Measurements from ENCODE around the gene OCA2.
"Not testable (repeated sequence)": the region's sequence is repeated elsewhere in the genome, so short reads cannot be mapped to it uniquely, and the experiment has no call there.

Gene OCA2

DNA sequence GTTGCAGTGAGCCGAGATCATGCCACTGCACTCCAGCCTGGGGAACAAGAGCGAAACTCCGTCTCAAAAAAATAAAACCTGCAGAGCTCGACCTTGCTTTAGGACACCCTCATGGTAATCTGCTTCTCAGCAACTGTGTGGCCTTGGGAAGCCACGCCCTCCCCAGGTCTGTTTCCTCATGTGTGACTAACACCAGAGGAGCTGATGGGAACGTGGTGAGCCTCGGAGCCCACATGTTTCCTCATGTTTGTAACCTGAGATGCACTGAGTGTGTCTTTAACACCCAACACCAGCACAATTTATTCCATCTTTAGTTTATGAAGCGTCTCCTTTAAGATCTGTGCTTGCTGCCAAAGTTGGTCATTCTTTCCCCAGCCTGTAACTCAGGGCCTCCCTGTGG is 142.8 kb downstream of the OCA2 start:
- no peak overlapping the region for H3K27ac ChIP-seq (ENCODE audit: insufficient read depth, low read length, poor library complexity, severe bottlenecking)
- no peaks in the 10 kb centered on the region for H3K27me3 ChIP-seq (replicated peaks; ENCODE audit: control insufficient read depth, insufficient read depth, low read length, poor library complexity, severe bottlenecking)
- no peak for DNase-seq
- no peak overlapping the region for H3K4me3 ChIP-seq (ENCODE audit: insufficient read depth, low read depth, low read length, poor library complexity, severe bottlenecking)
- H3K9me3 ChIP-seq (ENCODE audit: control insufficient read depth, low read length), result no peaks in the 10 kb centered on the region
- no peaks in the 10 kb centered on the region for H3K36me3 ChIP-seq (ENCODE audit: control insufficient read depth, insufficient read depth, low read length)
- no peaks in the 10 kb centered on the region for H3K4me1 ChIP-seq (ENCODE audit: control insufficient read depth, insufficient read depth, low read length, poor library complexity, severe bottlenecking)

DNA sequence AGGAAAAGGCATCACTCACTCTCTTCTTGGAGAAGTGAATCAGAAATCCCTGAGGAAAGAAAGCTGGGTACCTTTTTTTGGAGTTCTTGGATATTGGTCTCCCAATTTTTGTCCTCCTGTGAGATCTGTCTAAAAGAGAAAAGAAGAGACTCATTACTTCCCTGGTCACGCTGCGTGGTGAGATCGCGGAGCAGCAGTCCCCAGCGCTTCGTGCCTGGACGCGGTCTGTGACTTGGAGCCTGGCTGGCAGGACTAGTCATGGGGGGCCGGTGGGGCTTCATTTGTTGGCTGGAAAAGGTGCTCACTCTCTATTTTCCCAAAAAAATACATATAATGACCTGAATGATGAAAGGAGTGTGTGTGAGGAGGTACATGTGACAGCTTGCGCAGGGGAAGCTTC is 144.0 kb downstream of the OCA2 start:
- Histone ChIP-seq H3K4me3 (ENCODE audit: insufficient read depth, low read depth, low read length, poor library complexity, severe bottlenecking) (no peak overlapping the region), H3K27ac (ENCODE audit: insufficient read depth, low read length, poor library complexity, severe bottlenecking) (no peak overlapping the region), H3K36me3 (ENCODE audit: control insufficient read depth, insufficient read depth, low read length) (no peaks in the 10 kb centered on the region), H3K4me1 (ENCODE audit: control insufficient read depth, insufficient read depth, low read length, poor library complexity, severe bottlenecking) (no peaks in the 10 kb centered on the region), H3K27me3 (replicated peaks; ENCODE audit: control insufficient read depth, insufficient read depth, low read length, poor library complexity, severe bottlenecking) (no peaks in the 10 kb centered on the region), H3K9me3 (ENCODE audit: control insufficient read depth, low read length) (no peaks in the 10 kb centered on the region)
- no peak for DNase-seq

DNA sequence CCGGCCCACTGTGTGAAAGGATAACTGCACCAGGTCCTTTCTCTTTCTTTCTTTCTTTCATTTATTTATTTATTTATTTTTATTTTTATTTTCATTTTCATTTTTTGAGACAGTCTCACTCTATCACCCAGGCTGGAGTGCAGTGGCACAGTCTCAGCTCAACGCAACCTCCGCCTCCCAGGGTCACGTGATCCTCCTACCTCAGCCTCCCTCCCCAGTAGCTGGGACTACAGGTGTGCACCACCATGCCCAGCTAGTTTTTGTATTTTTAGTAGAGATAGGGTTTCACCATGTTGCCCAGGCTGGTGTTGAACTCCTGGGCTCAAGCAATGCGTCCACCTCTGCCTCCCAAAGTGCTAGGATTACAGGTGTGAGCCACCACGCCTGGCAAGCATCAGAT is 146.5 kb downstream of the OCA2 start:
- not testable (repeated sequence) for DNase-seq; H3K9me3 ChIP-seq (ENCODE audit: control insufficient read depth, low read length); H3K4me3 ChIP-seq (ENCODE audit: insufficient read depth, low read depth, low read length, poor library complexity, severe bottlenecking); H3K36me3 ChIP-seq (ENCODE audit: control insufficient read depth, insufficient read depth, low read length); H3K27me3 ChIP-seq (replicated peaks; ENCODE audit: control insufficient read depth, insufficient read depth, low read length, poor library complexity, severe bottlenecking); H3K4me1 ChIP-seq (ENCODE audit: control insufficient read depth, insufficient read depth, low read length, poor library complexity, severe bottlenecking); H3K27ac ChIP-seq (ENCODE audit: insufficient read depth, low read length, poor library complexity, severe bottlenecking)

GRCh38 chr15:27951191-27951890 is 147.8 kb downstream of the OCA2 start:
- H3K27me3 ChIP-seq (replicated peaks; ENCODE audit: control insufficient read depth, insufficient read depth, low read length, poor library complexity, severe bottlenecking), result no peaks in the 10 kb centered on the region
- H3K4me3 ChIP-seq (ENCODE audit: insufficient read depth, low read depth, low read length, poor library complexity, severe bottlenecking), result no peak overlapping the region
- no peaks in the 10 kb centered on the region for H3K4me1 ChIP-seq (ENCODE audit: control insufficient read depth, insufficient read depth, low read length, poor library complexity, severe bottlenecking)
- H3K9me3 ChIP-seq (ENCODE audit: control insufficient read depth, low read length), result no peaks in the 10 kb centered on the region
- no peak for DNase-seq
- H3K36me3 ChIP-seq (ENCODE audit: control insufficient read depth, insufficient read depth, low read length), result no peaks in the 10 kb centered on the region
- no peak overlapping the region for H3K27ac ChIP-seq (ENCODE audit: insufficient read depth, low read length, poor library complexity, severe bottlenecking)

GRCh38 chr15:27949089-27949488 is 150.0 kb downstream of the OCA2 start:
- no peak for DNase-seq
- H3K4me1 ChIP-seq (ENCODE audit: control insufficient read depth, insufficient read depth, low read length, poor library complexity, severe bottlenecking), result no peaks in the 10 kb centered on the region
- no peaks in the 10 kb centered on the region for H3K9me3 ChIP-seq (ENCODE audit: control insufficient read depth, low read length)
- H3K27me3 ChIP-seq (replicated peaks; ENCODE audit: control insufficient read depth, insufficient read depth, low read length, poor library complexity, severe bottlenecking), result no peaks in the 10 kb centered on the region
- H3K36me3 ChIP-seq (ENCODE audit: control insufficient read depth, insufficient read depth, low read length), result no peaks in the 10 kb centered on the region
- no peak overlapping the region for H3K27ac ChIP-seq (ENCODE audit: insufficient read depth, low read length, poor library complexity, severe bottlenecking)
- H3K4me3 ChIP-seq (ENCODE audit: insufficient read depth, low read depth, low read length, poor library complexity, severe bottlenecking), result no peak overlapping the region

- no peaks in the 10 kb centered on the region for H3K4me1 ChIP-seq (ENCODE audit: control insufficient read depth, insufficient read depth, low read length, poor library complexity, severe bottlenecking)
- DNase-seq, result no peak
- H3K9me3 ChIP-seq (ENCODE audit: control insufficient read depth, low read length), result peaks cover 3% of the 10 kb centered on the region
- H3K27ac ChIP-seq (ENCODE audit: insufficient read depth, low read length, poor library complexity, severe bottlenecking), result no peak overlapping the region
- no peaks in the 10 kb centered on the region for H3K27me3 ChIP-seq (replicated peaks; ENCODE audit: control insufficient read depth, insufficient read depth, low read length, poor library complexity, severe bottlenecking)
- H3K4me3 ChIP-seq (ENCODE audit: insufficient read depth, low read depth, low read length, poor library complexity, severe bottlenecking), result no peak overlapping the region
- no peaks in the 10 kb centered on the region for H3K36me3 ChIP-seq (ENCODE audit: control insufficient read depth, insufficient read depth, low read length)
Observed at GRCh38 chr15:27939246-27939645, 159.9 kb downstream of the OCA2 start.

DNA sequence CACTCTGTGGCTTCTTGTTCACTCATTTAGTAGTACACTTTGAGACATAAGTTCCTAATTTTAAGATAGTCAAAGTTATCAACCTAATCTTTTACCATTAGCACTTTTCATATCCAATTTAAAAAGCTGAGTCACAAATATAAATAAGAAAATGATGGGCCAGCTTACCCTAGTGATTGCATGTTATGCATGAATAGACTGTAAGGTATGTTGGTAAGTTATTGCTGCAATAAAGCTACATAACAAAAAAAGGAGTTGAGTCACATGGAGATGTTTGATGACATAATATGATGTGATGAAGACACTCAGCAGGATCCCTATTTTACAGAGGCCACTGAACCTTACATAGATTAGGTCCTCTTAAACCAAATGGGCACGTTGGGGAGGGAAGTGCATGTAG is 161.3 kb downstream of the OCA2 start:
- peaks cover 3% of the 10 kb centered on the region for H3K9me3 ChIP-seq (ENCODE audit: control insufficient read depth, low read length)
- H3K4me3 ChIP-seq (ENCODE audit: insufficient read depth, low read depth, low read length, poor library complexity, severe bottlenecking), result no peak overlapping the region
- H3K4me1 ChIP-seq (ENCODE audit: control insufficient read depth, insufficient read depth, low read length, poor library complexity, severe bottlenecking), result no peaks in the 10 kb centered on the region
- no peak overlapping the region for H3K27ac ChIP-seq (ENCODE audit: insufficient read depth, low read length, poor library complexity, severe bottlenecking)
- no peak for DNase-seq
- H3K36me3 ChIP-seq (ENCODE audit: control insufficient read depth, insufficient read depth, low read length), result no peaks in the 10 kb centered on the region
- H3K27me3 ChIP-seq (replicated peaks; ENCODE audit: control insufficient read depth, insufficient read depth, low read length, poor library complexity, severe bottlenecking), result no peaks in the 10 kb centered on the region

DNA sequence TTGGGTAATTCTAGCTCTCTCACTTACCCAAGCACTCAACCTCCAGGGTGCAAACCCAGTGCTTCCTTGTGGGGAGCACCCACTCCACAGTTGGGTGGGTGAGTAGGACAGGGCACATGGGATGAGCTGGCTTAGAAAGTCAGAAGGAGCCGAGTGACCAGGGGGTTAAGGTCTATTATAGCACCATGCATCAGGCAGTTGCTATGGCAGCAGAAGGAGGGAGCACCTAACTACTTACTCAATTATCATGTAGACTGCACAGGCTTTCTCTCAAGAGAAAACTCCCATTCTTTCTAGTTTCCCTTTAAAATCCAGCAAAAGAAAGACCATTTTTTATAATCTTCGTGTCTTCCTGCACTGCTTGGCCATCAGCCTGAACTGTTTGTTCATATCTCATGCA is 163.0 kb downstream of the OCA2 start:
- Histone ChIP-seq H3K27ac (ENCODE audit: insufficient read depth, low read length, poor library complexity, severe bottlenecking) (no peak overlapping the region), H3K9me3 (ENCODE audit: control insufficient read depth, low read length) (peaks cover 3% of the 10 kb centered on the region), H3K4me3 (ENCODE audit: insufficient read depth, low read depth, low read length, poor library complexity, severe bottlenecking) (no peak overlapping the region), H3K27me3 (replicated peaks; ENCODE audit: control insufficient read depth, insufficient read depth, low read length, poor library complexity, severe bottlenecking) (no peaks in the 10 kb centered on the region), H3K4me1 (ENCODE audit: control insufficient read depth, insufficient read depth, low read length, poor library complexity, severe bottlenecking) (no peaks in the 10 kb centered on the region), H3K36me3 (ENCODE audit: control insufficient read depth, insufficient read depth, low read length) (no peaks in the 10 kb centered on the region)
- DNase-seq, result no peak

DNA sequence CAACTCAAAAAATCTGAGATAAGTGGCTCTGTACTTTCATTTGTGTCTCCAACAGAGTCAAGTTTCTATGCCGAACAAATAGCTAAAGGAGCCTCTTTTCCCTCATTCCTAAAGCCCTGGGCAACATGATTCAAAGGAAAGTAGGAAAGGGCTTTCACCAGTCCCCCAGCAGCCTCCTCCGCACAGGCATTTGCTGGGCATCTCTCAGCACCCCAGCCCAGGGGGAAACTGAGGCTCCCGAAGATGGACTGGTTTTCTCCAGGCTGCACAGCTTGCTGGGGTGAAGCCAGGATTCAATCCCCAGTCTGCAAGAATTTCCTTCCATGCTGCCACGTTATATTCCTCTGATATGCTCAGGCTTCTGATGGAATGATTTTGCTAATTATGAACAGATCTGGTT is 163.8 kb downstream of the OCA2 start:
- Histone ChIP-seq H3K36me3 (ENCODE audit: control insufficient read depth, insufficient read depth, low read length) (no peaks in the 10 kb centered on the region), H3K4me3 (ENCODE audit: insufficient read depth, low read depth, low read length, poor library complexity, severe bottlenecking) (no peak overlapping the region), H3K9me3 (ENCODE audit: control insufficient read depth, low read length) (peaks cover 3% of the 10 kb centered on the region), H3K27me3 (replicated peaks; ENCODE audit: control insufficient read depth, insufficient read depth, low read length, poor library complexity, severe bottlenecking) (no peaks in the 10 kb centered on the region), H3K27ac (ENCODE audit: insufficient read depth, low read length, poor library complexity, severe bottlenecking) (no peak overlapping the region), H3K4me1 (ENCODE audit: control insufficient read depth, insufficient read depth, low read length, poor library complexity, severe bottlenecking) (no peaks in the 10 kb centered on the region)
- no peak for DNase-seq

GRCh38 chr15:27934782-27935181 is 164.3 kb downstream of the OCA2 start:
- DNase-seq, result no peak
- Histone ChIP-seq H3K4me3 (ENCODE audit: insufficient read depth, low read depth, low read length, poor library complexity, severe bottlenecking) (no peak overlapping the region), H3K4me1 (ENCODE audit: control insufficient read depth, insufficient read depth, low read length, poor library complexity, severe bottlenecking) (no peaks in the 10 kb centered on the region), H3K27ac (ENCODE audit: insufficient read depth, low read length, poor library complexity, severe bottlenecking) (no peak overlapping the region), H3K27me3 (replicated peaks; ENCODE audit: control insufficient read depth, insufficient read depth, low read length, poor library complexity, severe bottlenecking) (no peaks in the 10 kb centered on the region), H3K36me3 (ENCODE audit: control insufficient read depth, insufficient read depth, low read length) (no peaks in the 10 kb centered on the region), H3K9me3 (ENCODE audit: control insufficient read depth, low read length) (peaks cover 3% of the 10 kb centered on the region)
